Stimulated activated CD8-positive, alpha-beta memory T cell treated with anti-CD3 and anti-CD28 coated beads, Interleukin-15, amount 100 ng/mL, for 24 hours (primary cell): ENCODE measurements around the gene RAD51B.

Source experiments
- DNase-seq: peaks from one replicate; pipeline ENCODE4 v3.0.0-alpha.2; 2020; ENCODE audit warnings: low read depth

The RAD51B gene

DNA sequence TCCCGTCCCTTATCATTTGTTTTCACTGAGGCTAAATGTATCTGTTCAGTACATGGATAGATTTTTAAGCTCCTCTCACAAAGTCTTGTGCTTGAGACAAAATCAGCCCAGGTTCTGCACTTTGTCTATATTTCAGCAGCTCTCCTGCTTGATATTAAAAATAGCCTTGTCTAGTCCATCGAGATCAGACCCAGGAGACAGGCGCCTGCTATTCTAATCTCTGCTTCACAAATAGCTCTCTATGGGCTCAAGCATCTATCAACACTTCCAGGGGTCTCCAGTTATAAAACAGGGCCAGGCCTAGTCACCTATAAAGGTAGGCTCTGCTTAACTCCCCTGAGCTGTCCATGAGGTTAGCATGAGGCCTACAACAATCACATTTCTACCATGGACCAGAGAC lies 910.8 kb downstream of the RAD51B start:
- no peak for DNase-seq

DNA sequence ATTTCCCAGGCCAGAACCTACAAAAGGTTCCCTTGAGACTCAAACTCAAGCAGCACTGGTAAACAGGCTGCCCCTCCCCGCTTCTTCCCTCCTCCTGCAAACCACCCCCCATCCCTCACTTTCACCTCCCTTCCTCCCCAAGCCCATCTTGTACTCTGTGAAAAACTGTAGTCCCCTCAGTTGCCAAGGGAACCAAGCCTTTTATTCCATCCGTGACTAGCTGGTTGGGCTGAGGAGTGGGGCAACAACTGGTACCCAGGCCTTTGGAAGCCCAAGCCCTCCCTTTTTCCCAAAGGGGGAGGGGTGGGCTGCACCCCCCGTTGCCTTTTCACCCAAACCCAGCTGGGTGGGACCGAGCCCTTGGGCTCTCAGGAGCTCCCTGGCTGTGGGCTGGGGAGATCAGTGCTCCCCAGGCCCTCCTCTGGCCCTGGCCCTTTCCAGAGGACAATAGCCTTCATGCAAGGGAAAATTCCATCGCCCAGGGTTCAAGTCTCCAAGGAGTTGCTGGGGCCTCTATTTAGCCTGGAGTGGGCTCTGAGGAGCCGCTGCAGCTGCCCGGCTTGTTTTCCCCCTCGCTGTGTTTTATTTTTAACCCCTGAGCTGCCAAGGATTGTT lies 911.3 kb downstream of the RAD51B start:
- no peak for DNase-seq

DNA sequence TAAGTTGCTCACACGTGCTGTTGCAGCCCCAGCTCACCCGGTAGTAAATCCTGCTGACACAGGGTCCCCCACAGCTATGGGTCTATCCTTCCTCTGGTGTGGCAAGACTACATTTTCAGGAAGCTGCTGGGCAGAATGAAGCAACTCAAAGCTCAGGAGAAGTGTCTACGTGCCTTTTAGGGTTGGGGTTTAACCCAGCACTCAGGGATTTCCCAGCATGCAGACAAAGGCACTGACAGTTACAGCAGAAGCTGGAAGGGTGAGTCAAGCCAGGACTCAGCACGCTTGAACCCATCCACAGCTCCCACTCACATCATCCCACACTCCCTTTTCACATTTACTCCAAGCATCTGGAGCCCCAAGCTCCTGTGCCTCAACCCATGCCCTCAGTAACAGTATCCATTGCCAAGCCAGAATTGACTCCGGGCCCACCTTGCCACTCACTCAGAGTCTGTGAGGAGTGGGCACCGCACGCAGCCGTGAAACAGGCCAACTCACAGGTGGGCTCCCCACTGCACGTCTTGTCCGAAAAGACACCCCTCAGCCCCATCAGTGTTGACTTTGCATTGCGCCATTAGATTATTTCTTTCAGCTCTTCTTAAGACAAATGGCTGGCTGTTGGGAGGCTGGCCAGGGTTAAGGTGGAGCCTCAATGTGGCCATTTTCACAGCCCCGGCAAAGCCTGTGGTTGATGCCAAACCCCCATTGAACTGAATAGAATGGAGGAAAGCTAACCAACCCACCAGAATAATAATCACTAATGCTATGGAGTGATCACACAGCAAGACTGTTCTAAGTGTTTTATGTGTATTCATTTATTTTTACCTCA lies 913.7 kb downstream of the RAD51B start:
- DNase-seq, result no peak

DNA sequence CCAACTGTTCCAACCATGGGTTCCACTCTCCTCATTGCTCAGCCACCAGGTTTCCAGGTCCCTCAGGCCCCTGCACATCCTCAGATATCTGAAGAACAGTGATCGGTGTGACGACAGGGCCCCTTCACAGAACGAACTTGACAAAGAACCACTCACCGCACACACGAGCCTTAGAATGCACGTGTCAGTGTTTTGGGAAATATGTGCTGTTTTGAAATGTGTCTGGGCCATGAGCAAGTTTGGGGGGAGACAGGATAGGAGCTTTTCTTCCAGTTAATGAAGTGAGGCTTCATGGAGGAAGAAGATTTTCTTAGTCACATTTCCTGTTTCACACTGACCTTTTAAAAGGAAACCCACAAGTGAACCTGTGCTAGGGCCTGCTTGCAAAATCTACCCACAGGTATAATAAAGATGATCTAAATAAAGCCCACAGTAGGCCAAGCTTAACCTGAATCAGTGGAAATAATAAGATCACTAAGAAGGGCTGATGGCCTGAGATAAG lies 914.7 kb downstream of the RAD51B start:
- DNase-seq, result no peak

DNA sequence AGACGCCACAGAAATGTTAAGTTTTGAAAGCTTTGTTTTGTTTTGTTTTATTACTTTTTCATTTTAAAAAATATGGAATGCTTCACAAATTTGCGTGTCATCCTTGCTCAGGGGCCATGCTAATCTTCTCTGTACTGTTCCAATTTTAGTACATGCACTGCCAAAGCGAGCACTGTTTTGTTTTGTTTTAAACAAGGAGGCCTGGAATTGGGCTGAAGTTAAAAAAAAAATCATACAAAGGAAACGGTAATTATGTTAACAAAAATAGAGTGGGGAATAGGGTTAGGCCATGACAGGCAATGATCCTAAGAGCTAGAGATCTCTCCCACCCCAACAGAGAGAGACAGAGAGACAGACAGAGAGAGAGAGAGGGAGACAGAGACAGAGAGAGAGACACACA lies 916.3 kb downstream of the RAD51B start:
- no peak for DNase-seq

DNA sequence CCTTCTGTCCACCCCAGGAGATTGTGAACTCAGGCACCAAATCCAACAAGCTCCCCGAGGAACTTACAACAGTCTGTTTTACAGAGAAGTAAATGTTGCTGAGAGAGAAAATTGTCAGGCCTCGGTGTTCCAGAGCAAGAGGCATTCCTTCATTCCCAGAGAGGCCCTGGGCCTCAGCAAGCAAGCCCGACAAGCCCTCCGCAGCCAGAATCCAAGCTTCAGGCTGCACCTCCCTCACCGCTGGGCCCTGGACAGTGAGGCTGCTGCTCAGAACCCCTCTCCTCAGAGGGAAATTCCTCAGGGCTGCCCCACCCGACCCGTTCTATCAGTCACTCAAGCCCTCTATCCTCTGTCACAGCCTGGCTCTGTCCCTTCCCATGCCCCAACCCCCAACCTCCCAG lies 916.9 kb downstream of the RAD51B start:
- DNase-seq, result no peak

DNA sequence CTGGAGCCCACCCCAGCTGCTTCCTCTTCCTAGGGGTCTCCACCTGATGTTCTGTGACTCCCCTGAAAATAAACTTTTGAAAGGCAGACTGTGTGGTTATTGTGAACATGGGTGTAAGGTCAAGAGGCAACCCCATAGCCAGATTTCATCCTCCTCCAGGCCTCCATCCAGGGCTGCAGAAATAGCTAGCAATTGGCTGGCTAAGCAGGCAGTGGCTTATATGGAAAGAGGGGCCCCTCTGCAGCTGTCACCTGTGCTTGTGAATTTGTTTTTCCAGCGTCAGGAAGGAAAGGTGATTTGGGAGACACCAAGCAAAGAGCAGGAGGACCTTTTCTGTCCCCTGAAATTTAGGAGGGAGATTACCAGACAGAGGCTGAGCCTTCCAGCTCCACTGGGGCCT lies 917.5 kb downstream of the RAD51B start:
- no peak for DNase-seq

DNA sequence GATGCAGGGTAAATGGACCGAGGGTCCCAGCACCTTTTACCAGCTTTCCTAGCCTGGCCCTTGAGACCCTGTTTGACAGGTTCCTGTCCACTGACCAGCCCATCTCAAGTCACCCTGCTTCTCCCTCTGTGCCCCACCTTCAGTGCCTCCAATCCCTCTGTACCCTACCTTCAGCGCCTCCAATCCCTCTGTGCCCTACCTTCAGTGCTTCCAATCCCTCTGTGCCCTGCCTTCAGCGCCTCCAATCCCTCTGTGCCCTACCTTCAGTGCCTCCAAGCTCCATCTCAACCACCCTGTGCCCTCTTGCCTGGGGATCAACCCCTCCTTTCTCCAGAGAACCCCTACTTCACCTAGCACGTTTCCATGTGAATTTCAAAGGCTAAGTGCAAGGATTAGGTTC lies 919.0 kb downstream of the RAD51B start:
- DNase-seq, result no peak

DNA sequence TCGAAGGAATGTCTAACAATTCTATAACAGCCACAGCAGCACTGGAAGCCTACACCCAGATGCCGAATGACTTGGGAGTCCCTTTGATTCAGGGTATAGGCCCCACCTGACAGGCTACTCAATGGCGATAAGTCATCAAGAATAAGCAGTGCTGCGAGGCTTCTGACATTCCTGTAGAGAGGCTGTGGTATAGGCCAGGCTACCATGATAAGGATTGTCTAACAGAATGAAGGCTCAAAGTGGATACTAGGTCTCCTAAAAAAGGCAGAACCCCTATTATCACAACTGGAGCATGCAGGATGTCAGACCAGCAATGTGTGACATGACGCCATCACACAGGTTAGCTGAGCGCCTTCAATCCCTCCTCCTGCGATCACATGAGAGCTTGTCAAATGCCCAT lies 920.1 kb downstream of the RAD51B start:
- DNase-seq, result no peak

DNA sequence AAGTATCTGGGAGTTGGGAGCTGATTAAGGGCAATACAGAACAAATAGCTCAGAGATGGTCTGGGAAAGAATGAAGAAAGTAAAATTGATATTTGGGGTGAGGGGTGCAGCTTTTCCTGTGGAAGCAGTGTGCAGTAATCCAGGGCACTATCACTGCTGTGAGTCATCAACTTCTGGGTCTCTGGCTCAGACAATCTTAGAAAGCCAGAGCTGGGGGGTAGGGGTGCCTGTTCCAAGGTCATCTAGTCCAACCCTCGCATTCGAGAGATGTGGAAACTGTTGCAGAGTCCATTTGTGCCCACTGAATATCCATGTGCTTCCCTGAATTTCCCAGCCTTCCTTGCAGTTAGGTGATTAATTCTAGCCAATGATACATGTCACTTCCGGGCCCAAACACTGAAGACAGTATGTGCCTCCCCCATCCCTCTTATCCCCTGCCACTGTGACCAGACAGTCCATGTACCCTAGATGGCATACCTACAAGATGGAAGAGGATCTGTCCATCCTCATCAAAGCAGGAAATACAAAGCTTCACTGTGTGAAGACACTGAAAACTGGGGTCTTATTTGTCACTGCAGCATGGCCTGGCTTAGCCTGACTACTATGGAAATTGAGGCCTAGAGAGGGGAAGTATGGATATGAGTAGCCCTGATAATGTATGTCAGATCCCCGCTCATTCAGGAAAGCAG lies 921.4 kb downstream of the RAD51B start:
- DNase-seq, result no peak

DNA sequence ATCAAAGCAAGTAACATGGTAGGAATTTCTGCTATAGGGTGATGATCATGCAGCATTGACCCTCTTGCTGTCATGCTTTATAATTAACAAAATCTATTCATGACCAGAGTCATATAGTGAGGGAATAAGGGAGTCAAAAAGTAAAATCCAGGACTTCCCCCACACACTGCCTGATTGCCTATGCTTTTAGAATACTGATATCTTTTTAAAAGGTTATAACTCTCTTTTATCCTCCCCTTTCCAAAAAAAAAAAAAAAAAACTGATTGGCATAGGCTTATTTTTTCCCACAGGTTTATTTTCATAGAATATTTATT lies 921.9 kb downstream of the RAD51B start:
- DNase-seq, result no peak

DNA sequence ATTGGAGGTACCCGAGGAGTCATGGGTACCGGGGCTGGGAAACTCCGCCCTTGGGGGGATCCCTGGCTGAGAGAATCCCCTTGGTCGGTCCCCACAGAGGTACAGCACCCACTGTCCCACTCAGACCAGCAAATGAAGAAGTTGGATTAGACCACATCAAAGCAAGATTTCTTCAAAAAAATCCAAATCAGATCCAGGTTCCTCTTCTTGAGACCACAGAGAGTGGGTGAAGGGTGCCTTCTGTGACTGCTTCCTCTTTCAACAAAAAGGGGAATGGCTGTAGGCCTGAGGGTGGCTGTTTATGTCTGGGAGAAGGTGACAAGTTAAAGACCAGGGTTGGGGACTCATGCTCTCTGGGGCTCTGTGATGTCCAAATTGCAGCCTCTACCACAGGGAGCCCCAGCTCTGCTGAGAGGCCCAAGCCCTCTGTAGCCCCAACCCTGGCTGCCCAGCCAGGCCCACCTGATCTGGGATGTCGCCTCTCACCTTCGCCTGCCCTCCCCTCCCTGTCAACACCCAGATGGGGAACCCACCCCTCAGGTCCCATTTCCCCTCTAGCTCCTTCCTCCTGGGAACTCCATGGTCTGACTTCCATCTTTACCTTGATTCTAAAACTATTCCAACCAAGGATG lies 922.4 kb downstream of the RAD51B start:
- DNase-seq, result no peak

DNA sequence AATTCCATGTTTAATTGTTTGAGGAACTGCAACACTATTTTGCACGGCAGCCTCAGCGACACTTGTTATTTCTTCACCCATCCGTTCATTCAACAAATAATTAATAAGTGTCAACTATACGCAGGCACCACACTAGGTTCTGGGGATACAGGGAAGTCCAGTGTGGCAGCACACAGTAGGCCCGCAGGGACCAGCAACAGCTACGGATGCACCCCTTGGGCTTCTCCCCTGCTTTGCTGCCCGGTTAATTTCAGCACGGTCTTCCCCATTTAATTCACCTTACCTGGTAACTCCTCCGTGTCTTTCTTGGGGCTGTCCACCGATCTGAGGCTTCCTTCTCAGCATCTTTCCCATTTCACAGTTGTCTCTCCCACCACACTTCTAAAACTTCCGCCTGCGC lies 925.0 kb downstream of the RAD51B start:
- DNase-seq, result no peak

DNA sequence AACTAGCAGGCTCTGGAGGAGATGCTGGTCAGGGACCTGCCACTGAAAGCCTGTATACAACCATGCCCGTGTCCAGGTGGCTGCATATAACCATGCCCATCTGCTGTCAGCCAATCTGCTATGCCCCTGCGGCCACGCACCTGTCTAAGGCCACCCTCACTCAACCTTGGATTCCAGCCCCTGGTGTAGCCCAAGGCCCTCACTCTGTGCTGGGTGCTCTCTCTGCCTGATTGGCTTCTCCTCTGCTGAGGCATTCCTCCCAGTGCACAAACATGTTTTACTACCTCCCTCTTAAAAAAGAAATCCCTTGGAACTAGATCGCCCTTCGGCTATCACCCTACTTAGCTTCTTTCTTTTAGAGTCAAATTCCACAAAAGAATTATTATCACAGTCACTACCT lies 927.8 kb downstream of the RAD51B start:
- no peak for DNase-seq

DNA sequence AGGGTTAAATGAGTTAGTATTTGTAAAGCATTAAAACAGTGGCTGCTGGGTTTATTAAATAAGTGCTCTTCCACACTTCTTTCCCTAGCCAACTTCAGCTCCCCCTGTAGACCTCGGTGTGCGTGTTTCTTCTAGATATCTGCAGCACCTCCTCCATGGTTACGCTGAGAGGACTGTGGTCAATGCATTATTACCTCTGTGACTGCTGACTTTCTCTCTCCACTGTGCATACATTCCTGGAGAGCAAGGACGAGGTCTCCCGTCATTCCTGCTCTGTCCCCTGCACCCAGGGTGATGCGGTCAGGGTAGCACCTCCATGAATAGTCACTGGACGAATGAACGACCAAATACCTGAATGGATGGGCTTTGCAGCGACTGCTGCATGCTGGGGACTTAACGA lies 928.7 kb downstream of the RAD51B start:
- no peak for DNase-seq

DNA sequence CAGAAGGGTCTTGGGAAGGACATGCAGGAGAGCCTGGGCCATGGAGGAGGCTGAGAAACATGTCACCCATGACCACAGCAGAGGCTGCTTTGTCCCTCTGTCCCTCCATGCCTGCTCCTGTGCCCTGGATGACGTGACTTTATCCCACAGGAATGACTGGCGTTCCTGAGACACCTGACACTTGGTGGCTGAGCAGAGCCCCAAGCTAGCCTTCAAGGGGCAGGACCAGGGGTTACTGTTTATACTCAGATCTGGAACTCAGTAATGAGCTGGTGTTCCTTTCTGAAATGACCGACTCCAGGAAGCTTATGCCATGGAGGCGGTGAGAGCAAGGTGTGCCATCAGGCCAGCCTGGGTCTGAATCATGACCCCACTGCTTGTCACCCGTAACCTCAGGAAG lies 929.1 kb downstream of the RAD51B start:
- DNase-seq, result no peak

DNA sequence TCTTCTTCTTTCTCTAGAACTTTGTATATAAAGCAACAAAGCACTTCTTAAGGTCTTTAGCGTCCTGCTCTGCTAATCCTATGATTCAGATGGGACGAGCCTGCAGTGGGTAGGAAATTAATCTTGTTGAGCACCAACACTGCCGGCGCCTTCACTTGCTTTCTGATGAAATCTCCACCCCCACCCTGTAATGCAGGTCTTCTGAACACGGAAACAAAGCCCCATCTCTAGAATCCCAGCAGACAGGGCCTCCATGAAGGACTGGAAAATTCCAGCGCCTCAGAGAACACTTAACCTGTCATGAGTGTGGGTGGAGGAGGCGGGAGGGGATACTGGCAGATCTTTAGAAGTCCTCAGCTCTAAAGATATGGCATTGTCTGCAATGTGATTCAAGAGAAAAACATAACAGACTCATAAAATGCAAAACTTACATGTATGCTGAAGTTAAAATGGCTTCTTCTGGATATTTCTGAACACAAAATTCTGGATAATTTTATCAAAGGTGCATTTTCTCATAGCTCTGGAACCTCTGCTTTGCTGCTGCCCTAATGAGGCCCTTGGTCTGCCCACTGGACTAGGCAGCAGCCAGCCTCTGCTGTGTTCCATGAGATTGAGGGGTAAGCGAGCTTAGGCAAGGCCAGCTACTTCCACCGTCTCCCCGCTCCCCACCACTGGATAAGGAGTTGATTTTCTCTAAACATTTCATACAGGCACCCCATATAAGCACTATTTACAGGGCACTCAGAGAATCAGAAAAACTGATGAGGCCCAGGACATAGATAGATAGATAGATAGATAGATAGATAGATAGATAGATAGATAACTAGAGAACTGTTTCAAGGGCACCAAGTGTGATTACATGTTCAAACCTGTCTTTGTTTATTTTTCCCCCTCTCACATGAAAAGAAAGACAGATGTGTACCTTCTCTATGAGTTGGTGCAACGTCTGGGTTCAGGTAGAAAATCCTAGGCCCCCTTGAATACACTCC lies 930.2 kb downstream of the RAD51B start:
- DNase-seq, result no peak

DNA sequence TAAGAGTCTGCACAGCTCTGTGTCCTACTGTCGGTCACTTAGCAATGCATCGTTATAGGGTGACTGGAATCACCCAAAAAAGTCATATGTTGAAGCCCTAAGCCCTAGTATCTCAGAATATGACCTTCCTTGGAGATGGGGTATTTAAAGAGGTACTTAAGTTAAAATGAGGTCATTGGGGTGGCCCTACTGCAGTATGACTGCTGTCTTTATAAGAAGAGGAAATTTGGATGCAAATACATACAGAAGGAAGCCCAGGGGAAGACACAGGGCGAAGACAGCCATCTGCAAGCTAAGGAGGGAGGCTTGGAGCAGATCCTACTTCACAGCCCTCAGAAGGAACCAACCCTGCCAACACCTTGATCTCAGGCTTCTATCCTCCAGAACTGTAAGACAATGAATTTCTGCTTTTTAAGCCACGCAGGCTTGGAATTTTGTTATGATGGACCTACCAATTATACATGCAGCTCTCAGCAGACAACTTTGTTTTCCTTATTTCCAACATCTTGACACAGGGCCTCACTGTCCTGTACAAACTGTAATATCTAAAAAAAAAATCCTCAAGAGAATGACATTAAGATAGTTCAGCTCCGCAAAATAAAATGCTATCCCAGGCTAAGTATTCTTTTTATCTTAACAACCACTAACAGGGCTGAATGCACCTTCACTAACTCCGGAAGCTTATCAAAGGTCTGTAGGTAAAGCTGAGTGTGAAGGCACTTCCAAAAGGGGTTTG lies 932.9 kb downstream of the RAD51B start:
- DNase-seq, result no peak

DNA sequence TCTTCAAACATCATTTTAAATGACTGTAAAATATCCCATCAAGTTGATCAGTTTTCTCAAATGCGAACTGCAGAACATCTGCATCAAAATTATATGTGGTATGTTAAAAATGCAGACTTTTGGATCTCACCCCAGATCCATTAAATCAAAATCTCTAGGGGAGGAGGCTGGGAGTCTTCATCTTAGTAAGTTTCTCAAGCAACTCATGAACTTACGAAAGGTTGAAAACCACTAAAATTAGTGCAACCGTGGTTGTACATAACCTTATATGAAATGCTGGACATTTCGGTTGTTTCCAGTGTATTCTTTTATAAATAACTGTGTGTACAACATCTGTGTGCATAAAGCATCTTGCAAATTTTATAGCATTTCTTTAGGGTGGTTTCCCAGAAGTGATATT lies 934.1 kb downstream of the RAD51B start:
- no peak for DNase-seq

DNA sequence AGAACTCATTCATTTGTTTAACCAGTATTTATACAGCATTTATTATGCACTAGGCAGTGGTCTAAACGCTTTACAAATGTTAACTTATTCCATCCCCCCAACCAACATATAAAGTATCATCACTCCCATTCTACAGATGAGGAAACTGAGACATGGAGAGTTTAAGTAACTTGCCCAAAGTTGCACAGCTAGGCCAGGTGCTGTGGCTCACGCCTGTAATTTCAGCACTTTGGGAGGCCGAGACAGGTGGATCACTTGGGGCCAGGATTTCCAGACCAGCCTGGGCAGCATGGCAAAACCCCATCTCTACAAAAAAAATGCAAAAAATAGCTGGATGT lies 935.4 kb downstream of the RAD51B start:
- no peak for DNase-seq

DNA sequence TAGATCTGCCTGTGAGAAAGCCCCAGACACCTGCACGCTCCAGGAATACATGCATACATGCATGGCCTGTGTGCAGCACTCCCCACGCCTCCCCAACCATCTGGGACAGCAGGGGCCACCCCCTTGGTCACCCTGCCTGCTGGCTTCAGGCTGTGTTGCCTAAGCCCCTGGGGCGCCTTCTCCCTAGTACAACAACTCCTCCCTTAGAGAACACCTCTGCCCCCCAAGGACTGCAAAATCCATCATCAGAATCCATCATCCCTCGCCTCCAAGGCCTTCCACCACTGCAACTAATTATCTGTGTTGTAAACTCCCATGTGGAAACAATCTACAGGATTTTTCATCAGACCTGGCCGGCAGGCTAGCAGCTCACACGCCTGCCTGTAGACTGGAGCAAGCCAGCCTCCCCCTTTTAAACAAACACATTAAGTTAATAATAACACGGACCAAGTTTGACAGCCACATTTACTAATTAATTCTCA lies 936.5 kb downstream of the RAD51B start:
- no peak for DNase-seq
